ENCODE data around the gene ANKRD29.

ANKRD29 gene

DNA sequence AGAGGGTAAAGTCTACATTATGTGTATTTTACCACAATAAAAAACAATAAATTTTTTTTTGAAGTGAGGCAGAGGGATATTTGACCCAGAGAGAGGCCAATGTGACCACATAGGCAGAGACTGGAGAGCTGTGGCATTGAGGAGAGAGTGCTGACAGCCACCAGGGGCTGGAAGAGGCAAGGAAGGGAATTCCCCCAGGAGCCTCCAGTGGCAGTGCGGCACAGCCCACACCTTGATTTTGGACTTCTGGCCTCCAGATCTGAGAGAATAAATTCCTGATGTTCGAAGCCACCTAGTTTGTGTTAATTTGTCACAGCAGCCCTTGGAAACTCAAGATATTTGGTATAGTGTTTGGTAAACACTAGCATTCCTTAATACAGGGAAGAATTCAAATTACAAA is 22.7 kb downstream of the ANKRD29 start:
- TF ChIP-seq, protein P1, sequence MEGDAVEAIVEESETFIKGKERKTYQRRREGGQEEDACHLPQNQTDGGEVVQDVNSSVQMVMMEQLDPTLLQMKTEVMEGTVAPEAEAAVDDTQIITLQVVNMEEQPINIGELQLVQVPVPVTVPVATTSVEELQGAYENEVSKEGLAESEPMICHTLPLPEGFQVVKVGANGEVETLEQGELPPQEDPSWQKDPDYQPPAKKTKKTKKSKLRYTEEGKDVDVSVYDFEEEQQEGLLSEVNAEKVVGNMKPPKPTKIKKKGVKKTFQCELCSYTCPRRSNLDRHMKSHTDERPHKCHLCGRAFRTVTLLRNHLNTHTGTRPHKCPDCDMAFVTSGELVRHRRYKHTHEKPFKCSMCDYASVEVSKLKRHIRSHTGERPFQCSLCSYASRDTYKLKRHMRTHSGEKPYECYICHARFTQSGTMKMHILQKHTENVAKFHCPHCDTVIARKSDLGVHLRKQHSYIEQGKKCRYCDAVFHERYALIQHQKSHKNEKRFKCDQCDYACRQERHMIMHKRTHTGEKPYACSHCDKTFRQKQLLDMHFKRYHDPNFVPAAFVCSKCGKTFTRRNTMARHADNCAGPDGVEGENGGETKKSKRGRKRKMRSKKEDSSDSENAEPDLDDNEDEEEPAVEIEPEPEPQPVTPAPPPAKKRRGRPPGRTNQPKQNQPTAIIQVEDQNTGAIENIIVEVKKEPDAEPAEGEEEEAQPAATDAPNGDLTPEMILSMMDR (IDR thresholded peaks at IDR 0.05): no peak

DNA sequence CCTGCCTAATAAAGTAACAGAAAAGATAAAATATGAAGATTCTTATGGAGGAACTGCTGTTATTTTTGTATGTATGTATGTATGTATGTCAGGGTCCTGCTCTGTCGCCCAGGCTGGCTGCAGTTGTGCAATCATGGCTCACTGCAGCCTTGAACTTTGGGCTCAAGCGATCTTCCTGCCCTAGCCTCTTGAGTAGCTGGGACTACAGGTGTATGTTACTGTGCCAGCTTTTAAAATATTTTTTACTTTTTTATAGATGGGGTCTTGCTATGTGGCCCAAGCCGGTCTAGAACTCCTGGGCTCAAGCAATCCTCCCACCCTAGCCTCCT is 26.7 kb downstream of the ANKRD29 start:
- TF ChIP-seq, protein P1 (IDR thresholded peaks at IDR 0.05): no peak

DNA sequence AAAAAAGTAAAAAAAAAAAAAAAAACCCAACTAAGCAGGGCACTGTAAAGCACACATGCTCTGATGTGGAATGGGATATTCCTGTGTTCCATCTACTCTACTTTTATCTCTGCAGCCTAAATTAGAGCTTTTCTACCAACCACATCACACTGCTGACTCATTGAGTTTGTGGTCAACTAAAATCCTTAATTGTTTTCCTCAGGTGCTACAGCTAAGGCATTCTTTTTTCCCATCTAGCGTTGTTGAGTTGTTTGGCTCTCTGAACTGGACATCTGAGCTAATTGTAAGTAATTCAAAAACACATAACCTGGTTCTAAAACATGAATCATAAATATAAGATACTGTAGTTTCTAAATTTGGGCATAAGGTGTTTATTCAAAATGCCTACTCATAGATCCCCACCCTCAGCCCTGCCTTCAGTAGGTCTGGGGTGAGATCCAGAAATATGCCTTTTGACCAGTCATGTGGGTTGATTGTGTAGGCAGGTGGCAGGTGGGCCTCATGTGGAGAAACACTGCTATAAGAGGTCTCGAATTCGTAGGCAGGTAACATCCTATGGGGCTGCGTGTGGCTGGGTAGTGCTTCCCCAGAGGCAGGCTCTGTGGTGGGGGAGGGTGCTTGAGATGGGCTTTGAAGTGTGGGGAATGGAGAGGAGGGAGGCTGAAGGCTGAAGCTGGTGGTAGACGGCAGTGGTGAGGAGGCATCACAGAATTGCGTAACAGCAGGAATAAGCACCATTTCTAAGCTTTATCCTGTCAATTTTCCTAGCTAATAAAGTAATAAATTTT is 27.2 kb downstream of the ANKRD29 start:
- TF ChIP-seq, protein P1 (IDR thresholded peaks at IDR 0.05): no peak

DNA sequence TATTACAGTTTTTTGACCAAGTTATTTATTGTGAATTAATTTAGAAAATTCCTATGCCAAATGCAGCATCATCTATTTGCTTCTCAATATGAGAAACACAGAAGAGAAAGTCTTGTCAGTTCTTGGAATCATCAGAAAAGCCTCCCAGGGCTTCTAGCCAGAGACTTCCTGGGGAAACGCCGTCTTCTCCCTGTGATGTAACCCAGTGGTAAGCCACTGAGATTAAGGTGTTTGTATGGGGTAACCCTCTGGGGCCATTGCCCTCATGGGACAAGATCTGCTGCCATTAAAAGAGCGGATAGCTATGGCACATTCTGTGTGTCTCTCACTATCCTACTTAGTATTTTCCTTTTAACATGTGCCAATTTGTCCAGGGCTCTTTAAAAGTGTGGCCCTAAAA is 28.0 kb downstream of the ANKRD29 start:
- TF ChIP-seq, protein P1 (IDR thresholded peaks at IDR 0.05): no peak

DNA sequence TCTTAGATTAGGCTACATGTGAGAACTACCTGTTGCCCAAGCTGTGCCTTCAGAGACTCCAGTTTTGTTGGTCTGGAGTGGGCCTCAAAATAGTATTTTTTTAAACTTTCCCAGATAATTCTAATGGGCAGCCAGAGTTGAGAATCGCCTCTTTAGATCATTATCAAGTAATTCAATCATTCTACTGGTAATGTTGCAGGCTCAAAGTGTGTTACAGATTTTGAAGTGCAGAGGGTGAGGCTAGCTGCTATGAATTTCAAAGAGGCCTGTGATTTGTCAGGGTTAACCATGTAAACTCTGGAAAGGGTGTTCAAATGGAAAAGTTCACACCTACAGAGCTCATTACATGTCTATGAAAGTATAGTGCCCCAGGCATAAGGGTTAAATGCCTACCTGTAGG is 30.1 kb downstream of the ANKRD29 start:
- TF ChIP-seq, protein P1 (IDR thresholded peaks at IDR 0.05): no peak

DNA sequence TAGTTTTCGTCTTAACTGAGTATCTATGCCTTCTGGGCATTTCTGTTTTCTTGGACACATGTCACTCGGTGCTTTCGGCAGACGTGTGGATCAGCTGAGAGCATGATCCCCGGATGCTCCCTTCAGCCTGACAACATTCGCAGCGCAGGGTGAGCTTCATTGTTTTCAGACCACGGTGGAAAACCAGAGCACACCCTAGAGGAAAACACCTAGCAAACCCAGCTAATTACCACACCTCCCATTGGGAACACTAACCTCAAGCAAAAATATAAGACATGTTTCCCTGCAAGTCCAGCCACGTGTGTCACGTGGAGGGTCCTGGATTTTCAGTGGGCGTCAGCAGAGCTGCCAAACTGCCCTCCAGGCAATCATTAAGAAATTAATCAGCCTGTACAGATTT is 31.0 kb downstream of the ANKRD29 start:
- TF ChIP-seq, protein P1 (IDR thresholded peaks at IDR 0.05): no peak

DNA sequence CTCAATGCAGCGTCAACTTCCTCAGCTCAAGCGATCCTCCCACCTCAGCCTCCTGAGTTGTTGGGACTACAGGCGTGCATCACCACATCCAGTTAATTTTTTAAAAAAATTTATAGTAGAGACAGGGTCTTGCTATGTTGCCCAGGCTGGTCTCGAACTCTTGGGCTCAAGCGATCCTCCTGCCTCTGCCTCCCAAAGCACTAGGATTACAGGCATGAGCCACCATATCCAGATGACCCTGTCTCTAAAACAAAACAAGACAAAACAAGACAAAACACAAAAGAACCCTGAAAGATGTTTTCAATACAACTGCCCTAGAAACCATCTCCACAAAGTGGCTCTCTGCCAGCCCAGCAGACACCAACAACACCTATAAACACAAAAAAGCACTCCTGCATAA is 31.4 kb downstream of the ANKRD29 start:
- TF ChIP-seq, protein P1 (IDR thresholded peaks at IDR 0.05): no peak

Data from LNCAP (cell line).